Lower leg skin (tissue), 3 donors: ENCODE results near the gene FDX1.

ENCODE experiments used
- CTCF ChIP-seq, 3 donors: fragments of 450-650 bp; IDR thresholded peaks; one replicate each; pipeline ENCODE4 v1.5.1; 2016; ENCODE audit warnings: antibody characterized with exemption in 3 of 3, mild to moderate bottlenecking in 3 of 3, moderate library complexity in 2 of 3
- POLR2A ChIP-seq, 2 donors: fragments of 450-650 bp; IDR thresholded peaks; one replicate each; pipeline ENCODE4 v1.6.1; 2016 to 2017; ENCODE audit warnings: antibody characterized with exemption in 2 of 2, mild to moderate bottlenecking in 1 of 2, moderate library complexity in 1 of 2

GRCh38 chr11:110450246-110450645 lies 20.5 kb downstream of the FDX1 start:
- TF ChIP-seq CTCF (IDR thresholded peaks at IDR 0.05) (no peak), POLR2A (IDR thresholded peaks at IDR 0.05) (no peak)
